Measurements from ENCODE around the gene IL9R.
"Not testable (repeated sequence)": the region's sequence is repeated elsewhere in the genome, so short reads cannot be mapped to it uniquely, and the experiment has no call there.

DNA sequence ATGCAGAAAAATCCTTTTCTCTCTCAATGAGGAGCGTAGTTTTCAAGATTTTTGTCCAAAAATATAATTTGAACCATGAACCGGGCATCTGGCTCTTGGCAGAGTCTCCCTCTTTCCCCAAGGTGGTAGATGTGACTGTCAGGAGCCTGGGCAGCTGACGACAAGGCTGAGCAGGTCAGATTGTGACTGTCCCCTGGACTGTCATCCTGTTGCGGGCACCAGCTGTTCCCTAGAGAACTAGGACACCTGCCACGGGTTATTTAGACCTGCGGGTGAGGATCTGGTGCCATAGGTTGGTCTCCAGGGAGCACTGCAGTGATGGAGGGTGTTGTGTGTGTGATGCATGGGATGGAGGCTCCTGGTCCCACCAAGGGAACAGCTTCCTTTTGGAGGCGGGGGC is 10.9 kb downstream of the IL9R start:
- TF ChIP-seq, protein P1, sequence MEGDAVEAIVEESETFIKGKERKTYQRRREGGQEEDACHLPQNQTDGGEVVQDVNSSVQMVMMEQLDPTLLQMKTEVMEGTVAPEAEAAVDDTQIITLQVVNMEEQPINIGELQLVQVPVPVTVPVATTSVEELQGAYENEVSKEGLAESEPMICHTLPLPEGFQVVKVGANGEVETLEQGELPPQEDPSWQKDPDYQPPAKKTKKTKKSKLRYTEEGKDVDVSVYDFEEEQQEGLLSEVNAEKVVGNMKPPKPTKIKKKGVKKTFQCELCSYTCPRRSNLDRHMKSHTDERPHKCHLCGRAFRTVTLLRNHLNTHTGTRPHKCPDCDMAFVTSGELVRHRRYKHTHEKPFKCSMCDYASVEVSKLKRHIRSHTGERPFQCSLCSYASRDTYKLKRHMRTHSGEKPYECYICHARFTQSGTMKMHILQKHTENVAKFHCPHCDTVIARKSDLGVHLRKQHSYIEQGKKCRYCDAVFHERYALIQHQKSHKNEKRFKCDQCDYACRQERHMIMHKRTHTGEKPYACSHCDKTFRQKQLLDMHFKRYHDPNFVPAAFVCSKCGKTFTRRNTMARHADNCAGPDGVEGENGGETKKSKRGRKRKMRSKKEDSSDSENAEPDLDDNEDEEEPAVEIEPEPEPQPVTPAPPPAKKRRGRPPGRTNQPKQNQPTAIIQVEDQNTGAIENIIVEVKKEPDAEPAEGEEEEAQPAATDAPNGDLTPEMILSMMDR (IDR thresholded peaks at IDR 0.05) = not testable (repeated sequence)
- not testable (repeated sequence) for TF ChIP-seq EZH2 (IDR thresholded peaks at IDR 0.05; ENCODE audit: borderline replicate concordance, insufficient read depth, low read depth, low read length, poor library complexity, severe bottlenecking)

Data from B cell (primary cell).